HL-60 (cell line): ENCODE data around the gene ZPLD1.

ENCODE experiments used
- POLR2AphosphoS5 ChIP-seq: IDR thresholded peaks from 2 replicates; pipeline ENCODE4 v1.6.1; 2012; ENCODE audit warnings: low read depth
- SPI1 ChIP-seq: IDR thresholded peaks from 2 replicates; pipeline ENCODE4 v1.6.1; 2012; ENCODE audit warnings: low read depth, mild to moderate bottlenecking, borderline replicate concordance
- TF ChIP-seq, protein P1 (sequence below): IDR thresholded peaks from 2 replicates; pipeline ENCODE4 v1.6.1; 2012; ENCODE audit warnings: low read depth; ENCODE audit not compliant: insufficient replicate concordance
- TF ChIP-seq, protein P2 (sequence below): IDR thresholded peaks from one replicate; pipeline ENCODE4 v1.5.1; 2011; ENCODE audit warnings: low read length, control low read depth, inconsistent platforms; ENCODE audit not compliant: insufficient read depth

DNA sequence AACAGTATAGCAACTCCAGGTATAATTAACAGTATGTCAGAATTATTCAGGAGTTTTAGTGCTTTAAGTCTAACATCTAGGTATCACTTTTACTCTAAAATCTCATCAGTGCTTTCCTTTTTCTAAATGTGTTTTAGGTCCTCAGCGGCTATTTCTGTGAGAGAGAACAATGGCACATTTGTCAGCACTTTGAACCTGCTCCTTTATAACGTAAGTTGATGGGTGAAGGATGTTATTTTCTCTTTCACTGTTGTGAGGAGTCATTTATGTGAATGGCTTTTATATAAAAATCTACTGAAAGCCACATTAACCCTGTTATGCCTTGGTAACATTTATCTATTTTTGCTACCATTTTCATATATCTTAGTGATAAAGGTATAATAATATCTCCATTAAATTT is 22.8 kb downstream of the ZPLD1 start:
- TF ChIP-seq SPI1, result no peak
- TF ChIP-seq, protein P1, sequence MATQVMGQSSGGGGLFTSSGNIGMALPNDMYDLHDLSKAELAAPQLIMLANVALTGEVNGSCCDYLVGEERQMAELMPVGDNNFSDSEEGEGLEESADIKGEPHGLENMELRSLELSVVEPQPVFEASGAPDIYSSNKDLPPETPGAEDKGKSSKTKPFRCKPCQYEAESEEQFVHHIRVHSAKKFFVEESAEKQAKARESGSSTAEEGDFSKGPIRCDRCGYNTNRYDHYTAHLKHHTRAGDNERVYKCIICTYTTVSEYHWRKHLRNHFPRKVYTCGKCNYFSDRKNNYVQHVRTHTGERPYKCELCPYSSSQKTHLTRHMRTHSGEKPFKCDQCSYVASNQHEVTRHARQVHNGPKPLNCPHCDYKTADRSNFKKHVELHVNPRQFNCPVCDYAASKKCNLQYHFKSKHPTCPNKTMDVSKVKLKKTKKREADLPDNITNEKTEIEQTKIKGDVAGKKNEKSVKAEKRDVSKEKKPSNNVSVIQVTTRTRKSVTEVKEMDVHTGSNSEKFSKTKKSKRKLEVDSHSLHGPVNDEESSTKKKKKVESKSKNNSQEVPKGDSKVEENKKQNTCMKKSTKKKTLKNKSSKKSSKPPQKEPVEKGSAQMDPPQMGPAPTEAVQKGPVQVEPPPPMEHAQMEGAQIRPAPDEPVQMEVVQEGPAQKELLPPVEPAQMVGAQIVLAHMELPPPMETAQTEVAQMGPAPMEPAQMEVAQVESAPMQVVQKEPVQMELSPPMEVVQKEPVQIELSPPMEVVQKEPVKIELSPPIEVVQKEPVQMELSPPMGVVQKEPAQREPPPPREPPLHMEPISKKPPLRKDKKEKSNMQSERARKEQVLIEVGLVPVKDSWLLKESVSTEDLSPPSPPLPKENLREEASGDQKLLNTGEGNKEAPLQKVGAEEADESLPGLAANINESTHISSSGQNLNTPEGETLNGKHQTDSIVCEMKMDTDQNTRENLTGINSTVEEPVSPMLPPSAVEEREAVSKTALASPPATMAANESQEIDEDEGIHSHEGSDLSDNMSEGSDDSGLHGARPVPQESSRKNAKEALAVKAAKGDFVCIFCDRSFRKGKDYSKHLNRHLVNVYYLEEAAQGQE, result no peak
- TF ChIP-seq, protein P2, sequence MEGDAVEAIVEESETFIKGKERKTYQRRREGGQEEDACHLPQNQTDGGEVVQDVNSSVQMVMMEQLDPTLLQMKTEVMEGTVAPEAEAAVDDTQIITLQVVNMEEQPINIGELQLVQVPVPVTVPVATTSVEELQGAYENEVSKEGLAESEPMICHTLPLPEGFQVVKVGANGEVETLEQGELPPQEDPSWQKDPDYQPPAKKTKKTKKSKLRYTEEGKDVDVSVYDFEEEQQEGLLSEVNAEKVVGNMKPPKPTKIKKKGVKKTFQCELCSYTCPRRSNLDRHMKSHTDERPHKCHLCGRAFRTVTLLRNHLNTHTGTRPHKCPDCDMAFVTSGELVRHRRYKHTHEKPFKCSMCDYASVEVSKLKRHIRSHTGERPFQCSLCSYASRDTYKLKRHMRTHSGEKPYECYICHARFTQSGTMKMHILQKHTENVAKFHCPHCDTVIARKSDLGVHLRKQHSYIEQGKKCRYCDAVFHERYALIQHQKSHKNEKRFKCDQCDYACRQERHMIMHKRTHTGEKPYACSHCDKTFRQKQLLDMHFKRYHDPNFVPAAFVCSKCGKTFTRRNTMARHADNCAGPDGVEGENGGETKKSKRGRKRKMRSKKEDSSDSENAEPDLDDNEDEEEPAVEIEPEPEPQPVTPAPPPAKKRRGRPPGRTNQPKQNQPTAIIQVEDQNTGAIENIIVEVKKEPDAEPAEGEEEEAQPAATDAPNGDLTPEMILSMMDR, result no peak
- TF ChIP-seq POLR2AphosphoS5, result no peak
